HFF-Myc (cell line): Measurements from ENCODE around the gene RPL32.

Experiments used
- DNase-seq: peaks from one replicate; pipeline ENCODE4 v3.0.0-alpha.2; 2011; ENCODE audit warnings: low read depth; ENCODE audit errors: extremely low read depth
- H3K4me3 ChIP-seq: replicated peaks from 2 replicates; pipeline ENCODE4 v1.5.1; 2011; ENCODE audit warnings: low read depth, mild to moderate bottlenecking, control low read depth, low read length
- TF ChIP-seq, protein P1 (sequence below): IDR thresholded peaks from 2 replicates; pipeline ENCODE4 v1.5.1; 2012; ENCODE audit warnings: mild to moderate bottlenecking, low read depth, low read length, control low read depth; ENCODE audit errors: missing control alignments

RPL32 gene

GRCh38 chr3:12831301-12831866 lies 10.0 kb downstream of the RPL32 start:
- DNase-seq = no peak

GRCh38 chr3:12830785-12831156 lies 10.6 kb downstream of the RPL32 start:
- DNase-seq = no peak
- no peak overlapping the region for H3K4me3 ChIP-seq
- TF ChIP-seq, protein P1, sequence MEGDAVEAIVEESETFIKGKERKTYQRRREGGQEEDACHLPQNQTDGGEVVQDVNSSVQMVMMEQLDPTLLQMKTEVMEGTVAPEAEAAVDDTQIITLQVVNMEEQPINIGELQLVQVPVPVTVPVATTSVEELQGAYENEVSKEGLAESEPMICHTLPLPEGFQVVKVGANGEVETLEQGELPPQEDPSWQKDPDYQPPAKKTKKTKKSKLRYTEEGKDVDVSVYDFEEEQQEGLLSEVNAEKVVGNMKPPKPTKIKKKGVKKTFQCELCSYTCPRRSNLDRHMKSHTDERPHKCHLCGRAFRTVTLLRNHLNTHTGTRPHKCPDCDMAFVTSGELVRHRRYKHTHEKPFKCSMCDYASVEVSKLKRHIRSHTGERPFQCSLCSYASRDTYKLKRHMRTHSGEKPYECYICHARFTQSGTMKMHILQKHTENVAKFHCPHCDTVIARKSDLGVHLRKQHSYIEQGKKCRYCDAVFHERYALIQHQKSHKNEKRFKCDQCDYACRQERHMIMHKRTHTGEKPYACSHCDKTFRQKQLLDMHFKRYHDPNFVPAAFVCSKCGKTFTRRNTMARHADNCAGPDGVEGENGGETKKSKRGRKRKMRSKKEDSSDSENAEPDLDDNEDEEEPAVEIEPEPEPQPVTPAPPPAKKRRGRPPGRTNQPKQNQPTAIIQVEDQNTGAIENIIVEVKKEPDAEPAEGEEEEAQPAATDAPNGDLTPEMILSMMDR = no peak

More at GRCh38 chr3:12831301-12831866, 10.0 kb downstream of the RPL32 start:
- TF ChIP-seq, protein P1 = no peak
- H3K4me3 ChIP-seq = no peak overlapping the region

DNA sequence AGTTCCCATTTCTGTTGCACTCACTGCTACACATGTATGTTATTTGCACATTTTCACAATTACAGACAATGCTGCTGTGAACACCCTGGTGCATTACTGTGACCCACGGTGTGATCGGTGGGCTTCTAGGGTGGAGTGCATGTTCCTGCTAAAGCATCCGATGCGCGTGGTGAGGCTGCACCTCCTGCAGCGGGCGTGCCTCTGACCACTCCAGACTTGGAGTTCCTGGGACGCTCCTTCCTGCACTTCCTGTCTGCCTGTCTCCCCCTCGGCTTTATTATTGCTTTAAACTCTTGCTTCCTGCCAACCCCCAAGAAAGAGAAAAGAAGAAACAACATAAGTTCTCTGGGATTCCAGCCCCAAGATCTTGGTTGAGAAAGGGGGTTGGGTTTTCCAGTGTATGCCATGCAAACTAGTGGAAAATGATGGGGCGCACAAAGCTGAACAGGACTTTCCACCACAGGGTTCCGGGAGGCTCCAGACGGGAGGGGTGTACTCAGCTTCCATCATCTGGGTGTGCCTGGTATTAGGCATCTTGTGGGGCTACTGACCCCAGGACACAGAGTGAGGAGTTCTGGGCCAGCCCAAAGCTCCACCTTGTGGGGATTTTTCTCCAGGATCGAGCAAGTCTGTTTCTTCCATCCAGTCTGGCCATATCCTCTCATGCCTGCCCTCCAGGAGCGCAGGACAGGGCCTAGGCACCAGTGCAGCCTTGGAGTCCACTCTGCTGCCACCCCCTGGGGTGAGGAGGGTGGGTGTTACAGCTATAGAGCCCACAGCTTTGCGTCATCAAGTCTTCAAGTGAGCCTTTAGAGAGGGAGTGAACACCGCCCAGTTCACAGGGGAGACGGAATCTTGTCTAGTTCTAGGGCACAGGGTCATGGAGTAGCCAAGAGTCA lies 11.2 kb downstream of the RPL32 start:
- TF ChIP-seq, protein P1 = no peak
- no peak for DNase-seq
- H3K4me3 ChIP-seq = no peak overlapping the region

GRCh38 chr3:12829404-12829803 lies 12.0 kb downstream of the RPL32 start:
- H3K4me3 ChIP-seq = no peak overlapping the region
- TF ChIP-seq, protein P1 = no peak
- no peak for DNase-seq

- TF ChIP-seq, protein P1 = no peak
- no peak for DNase-seq
- H3K4me3 ChIP-seq = no peak overlapping the region
Measured at GRCh38 chr3:12828751-12829150, 12.6 kb downstream of the RPL32 start.

DNA sequence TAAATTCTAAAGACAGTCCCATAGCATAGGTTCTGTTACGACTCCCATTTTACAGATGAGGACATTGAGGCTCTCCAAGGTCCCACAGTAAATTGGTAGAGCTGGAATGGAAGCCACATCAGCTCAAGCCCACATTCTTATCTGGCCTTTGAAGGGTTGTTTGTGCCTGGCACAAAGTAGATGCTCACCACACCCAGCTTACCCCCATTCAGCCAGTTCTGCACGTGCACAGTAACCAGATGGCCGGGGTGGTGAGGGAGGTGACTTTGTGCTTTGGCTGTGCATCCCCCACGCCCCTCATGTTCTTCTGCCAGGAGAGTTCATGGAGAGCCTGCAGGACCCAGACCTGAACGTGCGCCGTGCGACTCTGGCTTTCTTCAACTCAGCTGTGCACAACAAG lies 16.2 kb downstream of the RPL32 start:
- H3K4me3 ChIP-seq = no peak overlapping the region
- TF ChIP-seq, protein P1 = no peak
- DNase-seq = no peak
